HepG2 (cell line): ENCODE data around the gene PCDHGA1. TPM values are rescaled to one million over a fixed set of nuclear protein-coding genes. Genes with fewer than 3 reads are reported as not detected.

Experiments used
- ATAC-seq: fragments of 200-7000 bp; cut with Tn5 transposase; 3 replicates; pipeline ENCODE4 v1.9.1; 2020; ENCODE audit warnings: mild to moderate bottlenecking, moderate library complexity
- BruUV-seq: library from RNA; stranded (reverse); fragments of 400-500 nt; replicated peaks from 2 replicates; lab custom pipeline; 2021; lab: Mats Ljungman, UMichigan
- CTCF ChIA-PET: fragments of 300-600 bp; formaldehyde crosslinking; extraction: SDS; loops from one replicate; lab custom pipeline; 2021; ENCODE audit warnings: low total read pairs, inconsistent platforms, low intra/inter-chr PET ratio; lab: Yijun Ruan, JAX
- POLR2A ChIA-PET: fragments of 350-600 bp; sonication (Branson Sonifier 250); formaldehyde crosslinking; loops from one replicate; lab custom pipeline; 2020; ENCODE audit warnings: antibody characterized with exemption, inconsistent platforms; lab: Yijun Ruan, JAX
- DNase-seq: peaks from one replicate; pipeline ENCODE4 v3.0.0-alpha.2; 2015; ENCODE audit warnings: low spot score
- FAIRE-seq: peaks from 3 replicates; lab custom pipeline; 2011; peaks lifted over from hg19 to GRCh38; lab: Jason Lieb, UNC
- H2AFZ ChIP-seq: one replicate; pipeline ENCODE4 v1.6.1; 2011; ENCODE audit warnings: low read length, inconsistent platforms
- H3K27ac ChIP-seq: fragments of 300-600 bp; 3 replicates; pipeline ENCODE4 v1.8.0; 2011; ENCODE audit warnings: mixed run types, mild to moderate bottlenecking, mixed read lengths, low read length, inconsistent platforms; ENCODE audit not compliant: insufficient read depth; ENCODE audit errors: extremely low read length
- H3K27me3 ChIP-seq, 2 experiments: fragments of 200-600 bp in 1 of 2; 2 replicates in 1 of 2; 3 replicates in 1 of 2; pipeline versions ENCODE4 v1.6.0 to v1.8.0; 2011; ENCODE audit warnings: low read length in 2 of 2, mild to moderate bottlenecking in 2 of 2, moderate library complexity in 2 of 2, inconsistent platforms in 1 of 2; ENCODE audit not compliant: insufficient read depth in 2 of 2, control insufficient read depth in 1 of 2
- H3K36me3 ChIP-seq, 2 experiments: fragments of 200-600 bp in 1 of 2; replicated peaks in 1 of 2; 2 replicates in 1 of 2; 3 replicates in 1 of 2; pipeline versions ENCODE4 v1.5.1 to v1.8.0; 2011; ENCODE audit warnings: low read length in 2 of 2, inconsistent platforms in 1 of 2; ENCODE audit not compliant: insufficient read depth in 2 of 2, control insufficient read depth in 1 of 2
- H3K4me1 ChIP-seq: 2 replicates; pipeline ENCODE4 v1.5.1; 2012; ENCODE audit warnings: low read length, inconsistent platforms; ENCODE audit not compliant: insufficient read depth
- H3K4me2 ChIP-seq: 2 replicates; pipeline ENCODE4 v1.6.0; 2011; ENCODE audit warnings: low read depth, low read length, inconsistent platforms
- H3K4me3 ChIP-seq, 3 experiments: fragments of 200-600 bp in 1 of 3; sonication (generic), shearing (Covaris generic) in 1 of 3; replicated peaks in 1 of 3; 2 replicates each; pipeline ENCODE4 v1.5.1; 2011 to 2016; ENCODE audit warnings: low read length in 3 of 3, inconsistent platforms in 2 of 3, low read depth in 2 of 3, mild to moderate bottlenecking in 2 of 3, control low read depth in 1 of 3, mixed read lengths in 1 of 3; ENCODE audit not compliant: insufficient read depth in 1 of 3
- H3K79me2 ChIP-seq: one replicate; pipeline ENCODE4 v1.6.1; 2011; ENCODE audit warnings: low read length, inconsistent platforms; ENCODE audit not compliant: insufficient read depth
- H3K9ac ChIP-seq: 2 replicates; pipeline ENCODE4 v1.6.0; 2011; ENCODE audit warnings: mild to moderate bottlenecking, low read depth, low read length, inconsistent platforms; ENCODE audit not compliant: insufficient read depth
- H3K9me3 ChIP-seq: 2 replicates; pipeline ENCODE4 v1.5.1; 2012; ENCODE audit warnings: mild to moderate bottlenecking, low read length
- H4K20me1 ChIP-seq: 2 replicates; pipeline ENCODE4 v1.6.0; 2011; ENCODE audit warnings: inconsistent platforms, mild to moderate bottlenecking, low read length, moderate library complexity; ENCODE audit not compliant: insufficient read depth
- CCAR2 ChIP-seq: fragments of 200-400 bp; formaldehyde crosslinking; optimal IDR thresholded peaks from 2 replicates; pipeline ENCODE3; 2018; ENCODE audit warnings: low read depth, mild to moderate bottlenecking, low read length, moderate library complexity
- FOXO1 ChIP-seq: sonication (generic); formaldehyde crosslinking; IDR thresholded peaks from 2 replicates; pipeline ENCODE4 v1.4.0; 2020; ENCODE audit warnings: missing genetic modification reagents
- KLF16 ChIP-seq, 2 experiments: sonication (generic) in 1 of 2; formaldehyde crosslinking in 1 of 2; IDR thresholded peaks; 2 replicates each; pipeline versions ENCODE4 v1.6.1 to v1.8.0; 2016 to 2023; ENCODE audit warnings: missing genetic modification reagents in 2 of 2, missing compliant biosample characterization in 1 of 2
- NFE2 ChIP-seq: sonication (generic); formaldehyde crosslinking; IDR thresholded peaks from 2 replicates; pipeline ENCODE4 v1.4.0; 2020; ENCODE audit warnings: missing genetic modification reagents
- NFE2L1 ChIP-seq: sonication (generic); formaldehyde crosslinking; IDR thresholded peaks from 2 replicates; pipeline ENCODE4 v1.4.0; 2020; ENCODE audit warnings: missing genetic modification reagents, mild to moderate bottlenecking, borderline replicate concordance
- RBM22 ChIP-seq: fragments of 200-400 bp; formaldehyde crosslinking; optimal IDR thresholded peaks from 2 replicates; pipeline ENCODE3; 2017; ENCODE audit warnings: mild to moderate bottlenecking, low read length, moderate library complexity
- RFX5 ChIP-seq: IDR thresholded peaks from 2 replicates; pipeline ENCODE4 v1.6.1; 2011; ENCODE audit warnings: low read depth, low read length, improper control_type of control experiment
- TRIM22 ChIP-seq: fragments of 450-650 bp; IDR thresholded peaks from 2 replicates; pipeline ENCODE4 v1.6.1; 2017
- ZFP41 ChIP-seq: sonication (generic); formaldehyde crosslinking; IDR thresholded peaks from 2 replicates; pipeline ENCODE4 v1.4.0; 2020; ENCODE audit warnings: mild to moderate bottlenecking, missing genetic modification reagents, borderline replicate concordance
- ZNF207 ChIP-seq: fragments of 450-650 bp; IDR thresholded peaks from 2 replicates; pipeline ENCODE4 v1.6.1; 2016; ENCODE audit warnings: antibody characterized with exemption, borderline replicate concordance
- ZNF512 ChIP-seq: sonication (generic); formaldehyde crosslinking; IDR thresholded peaks from 2 replicates; pipeline ENCODE4 v1.4.0; 2020; ENCODE audit warnings: mild to moderate bottlenecking, missing genetic modification reagents
- ZNF891 ChIP-seq: sonication (generic); formaldehyde crosslinking; IDR thresholded peaks from 2 replicates; pipeline ENCODE4 v1.5.0; 2020; ENCODE audit warnings: mild to moderate bottlenecking, missing genetic modification reagents
- WGBS: methylation state at CpG from one replicate; pipeline ENCODE4 v1.1.6; 2017; ENCODE audit warnings: low lambda C conversion rate; 5-methylcytosine and 5-hydroxymethylcytosine counted together
- in situ Hi-C: cut with HindIII; loops from 2 replicates; pipeline ENCODE4 v1.10.0; 2017; ENCODE audit warnings: low pct_unique_long_range_greater_than_20kb; ENCODE audit not compliant: extremely low pct_ligation_motif_present
- intact Hi-C: fragments of 100-400 bp; cut with micrococcal nuclease; formaldehyde crosslinking; loops from one replicate; pipeline ENCODE4 v1.10.0; 2022; ENCODE audit not compliant: unreplicated experiment
- polyA plus RNA-seq, 8 experiments: library from polyadenylated mRNA; depleted of rRNA in 3 of 8; stranded (reverse) in 7 of 8; unstranded in 1 of 8; fragments of >200 nt; fragmentation: Illumina TruSeq in 4 of 8; extraction: Trizol in 4 of 8; gene quantifications; 2 replicates each; pipeline versions ENCODE4 v1.2.1 to v1.2.3, GENCODE V29; 2011 to 2016; ENCODE audit warnings: low read depth in 4 of 8, missing spikeins in 1 of 8, mixed read lengths in 1 of 8; ENCODE audit not compliant: insufficient read depth in 1 of 8
- total RNA-seq, 5 experiments: library from RNA; depleted of rRNA; stranded (reverse); fragments of >200 nt; fragmentation: Illumina TruSeq; extraction: Trizol; gene quantifications; 2 replicates each; pipeline ENCODE4 v1.2.3, GENCODE V29; 2016; ENCODE audit warnings: low read depth in 1 of 5
- TF ChIP-seq, protein P1 (sequence below): sonication (generic); formaldehyde crosslinking; IDR thresholded peaks from 2 replicates; pipeline ENCODE4 v1.5.0; 2020; ENCODE audit warnings: missing genetic modification reagents
- TF ChIP-seq, protein P2 (sequence below): sonication (generic); formaldehyde crosslinking; IDR thresholded peaks from 2 replicates; pipeline ENCODE4 v1.4.0; 2020; ENCODE audit warnings: missing genetic modification reagents

PCDHGA1 gene
- total and polyA plus RNA-seq, 2 of the 13 experiments (the other 11 are each of a cell fraction or from before 2014, with no cell fraction given): 0.31 to 0.40 TPM

GRCh38 chr5:141484310-141484640, 154.0 kb downstream of the PCDHGA1 start:
- Histone ChIP-seq H4K20me1 (no peaks in the 10 kb centered on the region), H3K36me3 (no peaks in the 10 kb centered on the region), H2AFZ (no peak overlapping the region), H3K79me2 (no peaks in the 10 kb centered on the region), H3K4me1 (no peaks in the 10 kb centered on the region), H3K27me3 (peaks cover 3 to 33% of the 10 kb centered on the region in 2 experiments), H3K4me2 (no peak overlapping the region), H3K9me3 (no peaks in the 10 kb centered on the region), H3K9ac (no peak overlapping the region), H3K4me3 (no peak overlapping the region), H3K27ac (no peak overlapping the region)
- intact Hi-C loops (no loop called here), in situ Hi-C loops (no loop called here)
- DNase-seq: no peak
- no peak for ATAC-seq
- no TSS peak for BruUV-seq
- ChIA-PET CTCF (no interaction called here), POLR2A (no interaction called here)
- no peak for FAIRE-seq
- WGBS: 49% methylated on average over 4 of the region's 4 CpGs
- TF ChIP-seq NFE2L1 (CRISPR knock-in tag): no peak
- TF ChIP-seq ZNF512 (CRISPR knock-in tag): no peak
- TF ChIP-seq, protein P1, sequence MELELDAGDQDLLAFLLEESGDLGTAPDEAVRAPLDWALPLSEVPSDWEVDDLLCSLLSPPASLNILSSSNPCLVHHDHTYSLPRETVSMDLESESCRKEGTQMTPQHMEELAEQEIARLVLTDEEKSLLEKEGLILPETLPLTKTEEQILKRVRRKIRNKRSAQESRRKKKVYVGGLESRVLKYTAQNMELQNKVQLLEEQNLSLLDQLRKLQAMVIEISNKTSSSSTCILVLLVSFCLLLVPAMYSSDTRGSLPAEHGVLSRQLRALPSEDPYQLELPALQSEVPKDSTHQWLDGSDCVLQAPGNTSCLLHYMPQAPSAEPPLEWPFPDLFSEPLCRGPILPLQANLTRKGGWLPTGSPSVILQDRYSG (CRISPR knock-in tag): no peak
- no peak for TF ChIP-seq KLF16 (CRISPR knock-in tag; IDR thresholded peaks at IDR 0.05)
- no peak for TF ChIP-seq NFE2 (CRISPR knock-in tag)
- TF ChIP-seq, protein P2, sequence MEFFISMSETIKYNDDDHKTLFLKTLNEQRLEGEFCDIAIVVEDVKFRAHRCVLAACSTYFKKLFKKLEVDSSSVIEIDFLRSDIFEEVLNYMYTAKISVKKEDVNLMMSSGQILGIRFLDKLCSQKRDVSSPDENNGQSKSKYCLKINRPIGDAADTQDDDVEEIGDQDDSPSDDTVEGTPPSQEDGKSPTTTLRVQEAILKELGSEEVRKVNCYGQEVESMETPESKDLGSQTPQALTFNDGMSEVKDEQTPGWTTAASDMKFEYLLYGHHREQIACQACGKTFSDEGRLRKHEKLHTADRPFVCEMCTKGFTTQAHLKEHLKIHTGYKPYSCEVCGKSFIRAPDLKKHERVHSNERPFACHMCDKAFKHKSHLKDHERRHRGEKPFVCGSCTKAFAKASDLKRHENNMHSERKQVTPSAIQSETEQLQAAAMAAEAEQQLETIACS (CRISPR knock-in tag): no peak
- TF ChIP-seq FOXO1 (CRISPR knock-in tag): no peak
- TF ChIP-seq ZNF207: no peak
- no peak for TF ChIP-seq ZNF891
- TF ChIP-seq CCAR2: no peak
- no peak for TF ChIP-seq ZFP41 (CRISPR knock-in tag)
- no peak for TF ChIP-seq RBM22
- no peak for TF ChIP-seq TRIM22
- TF ChIP-seq RFX5: no peak
